C4-2B (cell line): Measurements from ENCODE around the gene KRTAP4-6.
"Not testable (repeated sequence)": the region's sequence is repeated elsewhere in the genome, so short reads cannot be mapped to it uniquely, and the experiment has no call there.

Source experiments
- H3K27ac ChIP-seq: fragments of 450-650 bp; 2 replicates; pipeline ENCODE4 v1.5.1; 2017
- CTCF ChIP-seq: fragments of 450-650 bp; conservative IDR thresholded peaks from 2 replicates; pipeline ENCODE4 v1.5.1; 2017; ENCODE audit warnings: mild to moderate bottlenecking
- ZFX ChIP-seq: fragments of 450-650 bp; IDR thresholded peaks from 2 replicates; pipeline ENCODE4 v1.6.1; 2017

The KRTAP4-6 gene

GRCh38 chr17:41177727-41178271 is 37.5 kb upstream of the KRTAP4-6 start, which contains the start of gene KRTAP4-2:
KRTAP4-2 (minus strand) TSS chr17:41178221; CDS start chr17:41178164, 57 bp downstream.
- no peak within 1 kb of the TSS for H3K27ac ChIP-seq
- TF ChIP-seq CTCF: no peak
- no peak for TF ChIP-seq ZFX

GRCh38 chr17:41176744-41177387 is 36.5 kb upstream of the KRTAP4-6 start:
- TF ChIP-seq CTCF: no peak
- TF ChIP-seq ZFX: no peak

GRCh38 chr17:41171886-41172285 is 31.5 kb upstream of the KRTAP4-6 start:
- no peak overlapping the region for H3K27ac ChIP-seq
- TF ChIP-seq ZFX (no peak), CTCF (no peak)

More at GRCh38 chr17:41176744-41177387, 36.5 kb upstream of the KRTAP4-6 start:
- H3K27ac ChIP-seq: no peak overlapping the region

- no peak within 1 kb of the TSS for H3K27ac ChIP-seq
- TF ChIP-seq CTCF (no peak), ZFX (no peak)
These were observed 27.8 kb upstream of the KRTAP4-6 start, which contains the start of gene KRTAP4-3 for GRCh38 chr17:41168121-41168520. KRTAP4-3 (minus strand) TSS chr17:41168221; CDS start chr17:41168172, 49 bp downstream.

GRCh38 chr17:41167561-41167960 is 27.2 kb upstream of the KRTAP4-6 start:
- H3K27ac ChIP-seq: no peak overlapping the region
- TF ChIP-seq CTCF: no peak
- no peak for TF ChIP-seq ZFX

GRCh38 chr17:41163828-41164227 is 23.5 kb upstream of the KRTAP4-6 start:
- no peak overlapping the region for H3K27ac ChIP-seq
- TF ChIP-seq ZFX: no peak
- no peak for TF ChIP-seq CTCF

- no peak for TF ChIP-seq ZFX
- no peak for TF ChIP-seq CTCF
- H3K27ac ChIP-seq: no peak within 1 kb of the TSS
These were observed 20.3 kb upstream of the KRTAP4-6 start, which contains the start of gene KRTAP4-4 for GRCh38 chr17:41160648-41161047. KRTAP4-4 (minus strand) TSS chr17:41160748; CDS start chr17:41160691, 57 bp downstream.

GRCh38 chr17:41160190-41160589 is 19.8 kb upstream of the KRTAP4-6 start:
- not testable (repeated sequence) for H3K27ac ChIP-seq
